A673 (cell line): ENCODE results near the gene FNDC3B.

Source experiments
- EZH2 ChIP-seq: fragments of 200-600 bp; sonication (generic); IDR thresholded peaks from 2 replicates; pipeline ENCODE4 v1.6.1; 2017; ENCODE audit warnings: borderline replicate concordance, low read depth, mild to moderate bottlenecking, mixed read lengths, antibody characterized with exemption, low read length; ENCODE audit not compliant: poor library complexity, severe bottlenecking
- TF ChIP-seq, protein P1 (sequence below): fragments of 300-800, 200-600 bp; sonication (generic); conservative IDR thresholded peaks from 2 replicates; pipeline ENCODE4 v1.5.1; 2017; ENCODE audit warnings: low read depth, mild to moderate bottlenecking, antibody characterized with exemption, low read length, moderate library complexity, mixed read lengths

DNA sequence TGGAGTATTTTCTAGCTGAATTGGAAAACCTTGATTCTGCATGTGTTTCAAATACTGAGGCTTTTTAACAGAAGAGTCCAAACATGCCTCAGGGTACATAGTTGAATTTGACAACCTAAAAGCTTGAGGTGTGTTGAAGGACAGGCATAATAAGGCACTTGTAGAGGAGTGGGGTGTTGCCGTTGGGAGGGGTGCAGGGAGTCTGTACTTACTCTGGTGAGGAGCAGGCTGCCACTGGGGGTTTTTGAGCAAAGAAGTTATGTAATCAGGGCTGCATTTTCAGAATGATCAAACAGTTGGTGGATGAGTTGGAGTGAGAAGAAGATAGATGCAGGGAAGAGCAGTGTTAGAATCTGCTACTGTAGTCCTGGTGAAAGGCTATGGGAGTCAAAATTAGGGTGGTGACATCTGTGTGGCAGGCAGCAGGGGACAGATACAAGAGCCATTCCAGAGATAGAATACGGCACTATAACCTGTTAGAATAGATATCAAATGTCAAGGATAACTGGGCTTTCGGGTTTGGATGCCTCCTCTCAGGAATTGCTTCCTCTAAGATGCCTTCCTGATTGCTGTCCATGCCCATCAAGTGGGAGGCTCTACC is 247.3 kb downstream of the FNDC3B start:
- TF ChIP-seq, protein P1, sequence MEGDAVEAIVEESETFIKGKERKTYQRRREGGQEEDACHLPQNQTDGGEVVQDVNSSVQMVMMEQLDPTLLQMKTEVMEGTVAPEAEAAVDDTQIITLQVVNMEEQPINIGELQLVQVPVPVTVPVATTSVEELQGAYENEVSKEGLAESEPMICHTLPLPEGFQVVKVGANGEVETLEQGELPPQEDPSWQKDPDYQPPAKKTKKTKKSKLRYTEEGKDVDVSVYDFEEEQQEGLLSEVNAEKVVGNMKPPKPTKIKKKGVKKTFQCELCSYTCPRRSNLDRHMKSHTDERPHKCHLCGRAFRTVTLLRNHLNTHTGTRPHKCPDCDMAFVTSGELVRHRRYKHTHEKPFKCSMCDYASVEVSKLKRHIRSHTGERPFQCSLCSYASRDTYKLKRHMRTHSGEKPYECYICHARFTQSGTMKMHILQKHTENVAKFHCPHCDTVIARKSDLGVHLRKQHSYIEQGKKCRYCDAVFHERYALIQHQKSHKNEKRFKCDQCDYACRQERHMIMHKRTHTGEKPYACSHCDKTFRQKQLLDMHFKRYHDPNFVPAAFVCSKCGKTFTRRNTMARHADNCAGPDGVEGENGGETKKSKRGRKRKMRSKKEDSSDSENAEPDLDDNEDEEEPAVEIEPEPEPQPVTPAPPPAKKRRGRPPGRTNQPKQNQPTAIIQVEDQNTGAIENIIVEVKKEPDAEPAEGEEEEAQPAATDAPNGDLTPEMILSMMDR: no peak
- no peak for TF ChIP-seq EZH2
